ENCODE results near the gene PCCA. TPM values are rescaled to one million over a fixed set of nuclear protein-coding genes. Genes with fewer than 3 reads are reported as not detected.
"Not testable (repeated sequence)": the region's sequence is repeated elsewhere in the genome, so short reads cannot be mapped to it uniquely, and the experiment has no call there.

Gene PCCA
- total RNA-seq, 2 experiments from 2014 or later, result 11.7 to 12.2 TPM

- ChIA-PET POLR2A (no interaction called here), CTCF (interaction anchor here (1.8 kb wide), 1 partner anchor 8 kb away, joined by 8 read pairs; no protein-coding TSS in a partner anchor)
- Mint-ChIP-seq H3K36me3 (ENCODE audit: low read depth) (no peaks in the 10 kb centered on the region), H3K4me1 (peaks cover 8% of the 10 kb centered on the region), H3K9me3 (no peaks in the 10 kb centered on the region), H3K27ac (no peak overlapping the region), H3K27me3 (no peaks in the 10 kb centered on the region), H3K4me3 (no peak overlapping the region)
- DNase-seq, result no peak
These were observed 434.5 kb downstream of the PCCA start for GRCh38 chr13:100523411-100523810.

- Mint-ChIP-seq H3K9me3 (no peaks in the 10 kb centered on the region), H3K27me3 (no peaks in the 10 kb centered on the region), H3K27ac (no peak overlapping the region), H3K36me3 (ENCODE audit: low read depth) (no peaks in the 10 kb centered on the region), H3K4me1 (peaks cover 7% of the 10 kb centered on the region), H3K4me3 (no peak overlapping the region)
- CTCF ChIA-PET, result interaction anchor here (1.8 kb wide), 1 partner anchor 9 kb away, joined by 8 read pairs; no protein-coding TSS in a partner anchor
- DNase-seq, result no peak
- POLR2A ChIA-PET, result no interaction called here
These were observed 435.1 kb downstream of the PCCA start for GRCh38 chr13:100523981-100524386.

GRCh38 chr13:100524688-100525087 is 435.8 kb downstream of the PCCA start:
- H3K9me3 Mint-ChIP-seq; H3K36me3 Mint-ChIP-seq (ENCODE audit: low read depth); H3K27me3 Mint-ChIP-seq; POLR2A ChIA-PET; H3K27ac Mint-ChIP-seq; H3K4me3 Mint-ChIP-seq; H3K4me1 Mint-ChIP-seq; DNase-seq: not testable (repeated sequence)
- CTCF ChIA-PET, result interaction anchor here (1.8 kb wide), 1 partner anchor 10 kb away, joined by 8 read pairs; no protein-coding TSS in a partner anchor

- Mint-ChIP-seq H3K27me3 (no peaks in the 10 kb centered on the region), H3K4me1 (peaks cover 7% of the 10 kb centered on the region), H3K27ac (no peak overlapping the region), H3K4me3 (no peak overlapping the region), H3K36me3 (ENCODE audit: low read depth) (no peaks in the 10 kb centered on the region), H3K9me3 (no peaks in the 10 kb centered on the region)
- no peak for DNase-seq
- ChIA-PET POLR2A (no interaction called here), CTCF (no interaction called here)
These were observed 436.8 kb downstream of the PCCA start for GRCh38 chr13:100525453-100526317.

GRCh38 chr13:100526318-100527000 is 437.6 kb downstream of the PCCA start:
- Mint-ChIP-seq H3K36me3 (ENCODE audit: low read depth) (no peaks in the 10 kb centered on the region), H3K9me3 (no peaks in the 10 kb centered on the region), H3K4me1 (peaks cover 5% of the 10 kb centered on the region), H3K4me3 (no peak overlapping the region), H3K27ac (no peak overlapping the region), H3K27me3 (no peaks in the 10 kb centered on the region)
- no peak for DNase-seq
- ChIA-PET POLR2A (no interaction called here), CTCF (no interaction called here)

GRCh38 chr13:100527644-100528043 is 438.8 kb downstream of the PCCA start:
- POLR2A ChIA-PET, result no interaction called here
- no peaks in the 10 kb centered on the region for H3K4me1 Mint-ChIP-seq
- CTCF ChIA-PET, result interaction anchor here (1.2 kb wide), 1 partner anchor 13 kb away, joined by 3 read pairs; no protein-coding TSS in a partner anchor
- H3K27me3 Mint-ChIP-seq, result no peaks in the 10 kb centered on the region
- no peaks in the 10 kb centered on the region for H3K36me3 Mint-ChIP-seq (ENCODE audit: low read depth)
- no peak overlapping the region for H3K27ac Mint-ChIP-seq
- no peaks in the 10 kb centered on the region for H3K9me3 Mint-ChIP-seq
- no peak overlapping the region for H3K4me3 Mint-ChIP-seq
- no peak for DNase-seq

GRCh38 chr13:100528353-100528752 is 439.5 kb downstream of the PCCA start:
- no peak overlapping the region for H3K4me3 Mint-ChIP-seq
- no peak overlapping the region for H3K27ac Mint-ChIP-seq
- H3K27me3 Mint-ChIP-seq, result no peaks in the 10 kb centered on the region
- no peaks in the 10 kb centered on the region for H3K4me1 Mint-ChIP-seq
- DNase-seq, result no peak
- ChIA-PET POLR2A (no interaction called here), CTCF (interaction anchor here (1.2 kb wide), 1 partner anchor 13 kb away, joined by 3 read pairs; no protein-coding TSS in a partner anchor)
- H3K36me3 Mint-ChIP-seq (ENCODE audit: low read depth), result no peaks in the 10 kb centered on the region
- no peaks in the 10 kb centered on the region for H3K9me3 Mint-ChIP-seq

- Mint-ChIP-seq H3K4me1 (no peaks in the 10 kb centered on the region), H3K27me3 (no peaks in the 10 kb centered on the region), H3K4me3 (no peak overlapping the region), H3K9me3 (no peaks in the 10 kb centered on the region), H3K27ac (no peak overlapping the region), H3K36me3 (ENCODE audit: low read depth) (no peaks in the 10 kb centered on the region)
- no peak for DNase-seq
- ChIA-PET CTCF (no interaction called here), POLR2A (no interaction called here)
These were observed 439.9 kb downstream of the PCCA start for GRCh38 chr13:100528820-100529219.

- ChIA-PET POLR2A (no interaction called here), CTCF (interaction anchor here (1.3 kb wide), 1 partner anchor 15 kb away, joined by 3 read pairs; no protein-coding TSS in a partner anchor)
- Mint-ChIP-seq H3K4me3 (no peak overlapping the region), H3K9me3 (no peaks in the 10 kb centered on the region), H3K4me1 (no peaks in the 10 kb centered on the region), H3K36me3 (ENCODE audit: low read depth) (no peaks in the 10 kb centered on the region), H3K27me3 (no peaks in the 10 kb centered on the region), H3K27ac (no peak overlapping the region)
- DNase-seq, result no peak
These were observed 440.9 kb downstream of the PCCA start for GRCh38 chr13:100529666-100530377.

GRCh38 chr13:100530671-100531213 is 441.8 kb downstream of the PCCA start:
- no peak for DNase-seq
- no peaks in the 10 kb centered on the region for H3K4me1 Mint-ChIP-seq
- ChIA-PET POLR2A (no interaction called here), CTCF (interaction anchor here (1.3 to 1.7 kb wide), 2 partner anchors 9 to 16 kb away, joined by 3 to 4 read pairs; no protein-coding TSS in a partner anchor)
- H3K9me3 Mint-ChIP-seq, result no peaks in the 10 kb centered on the region
- no peaks in the 10 kb centered on the region for H3K27me3 Mint-ChIP-seq
- no peaks in the 10 kb centered on the region for H3K36me3 Mint-ChIP-seq (ENCODE audit: low read depth)
- H3K27ac Mint-ChIP-seq, result no peak overlapping the region
- H3K4me3 Mint-ChIP-seq, result no peak overlapping the region

GRCh38 chr13:100532090-100532766 is 443.3 kb downstream of the PCCA start:
- Mint-ChIP-seq H3K4me1 (peaks cover 2% of the 10 kb centered on the region), H3K9me3 (no peaks in the 10 kb centered on the region), H3K27ac (no peak overlapping the region), H3K4me3 (no peak overlapping the region), H3K27me3 (no peaks in the 10 kb centered on the region), H3K36me3 (ENCODE audit: low read depth) (no peaks in the 10 kb centered on the region)
- CTCF ChIA-PET, result interaction anchor here (1.7 kb wide), 1 partner anchor 11 kb away, joined by 4 read pairs; no protein-coding TSS in a partner anchor
- no peak for DNase-seq
- POLR2A ChIA-PET, result no interaction called here

GRCh38 chr13:100532836-100533435 is 444.0 kb downstream of the PCCA start:
- H3K9me3 Mint-ChIP-seq, result no peaks in the 10 kb centered on the region
- no peak overlapping the region for H3K27ac Mint-ChIP-seq
- DNase-seq, result no peak
- H3K36me3 Mint-ChIP-seq (ENCODE audit: low read depth), result no peaks in the 10 kb centered on the region
- POLR2A ChIA-PET, result no interaction called here
- CTCF ChIA-PET, result no interaction called here
- no peaks in the 10 kb centered on the region for H3K27me3 Mint-ChIP-seq
- peaks cover 9% of the 10 kb centered on the region for H3K4me1 Mint-ChIP-seq
- H3K4me3 Mint-ChIP-seq, result no peak overlapping the region
